Stimulated activated CD8-positive, alpha-beta memory T cell treated with anti-CD3 and anti-CD28 coated beads, Interleukin-4, amount 100 ng/mL, for 24 hours (primary cell): Measurements from ENCODE around the gene GRB7.
"Not testable (repeated sequence)": the region's sequence is repeated elsewhere in the genome, so short reads cannot be mapped to it uniquely, and the experiment has no call there.

Experiments
- DNase-seq: peaks from one replicate; pipeline ENCODE4 v3.0.0-alpha.2; 2020; ENCODE audit warnings: low read depth

GRB7 gene

DNA sequence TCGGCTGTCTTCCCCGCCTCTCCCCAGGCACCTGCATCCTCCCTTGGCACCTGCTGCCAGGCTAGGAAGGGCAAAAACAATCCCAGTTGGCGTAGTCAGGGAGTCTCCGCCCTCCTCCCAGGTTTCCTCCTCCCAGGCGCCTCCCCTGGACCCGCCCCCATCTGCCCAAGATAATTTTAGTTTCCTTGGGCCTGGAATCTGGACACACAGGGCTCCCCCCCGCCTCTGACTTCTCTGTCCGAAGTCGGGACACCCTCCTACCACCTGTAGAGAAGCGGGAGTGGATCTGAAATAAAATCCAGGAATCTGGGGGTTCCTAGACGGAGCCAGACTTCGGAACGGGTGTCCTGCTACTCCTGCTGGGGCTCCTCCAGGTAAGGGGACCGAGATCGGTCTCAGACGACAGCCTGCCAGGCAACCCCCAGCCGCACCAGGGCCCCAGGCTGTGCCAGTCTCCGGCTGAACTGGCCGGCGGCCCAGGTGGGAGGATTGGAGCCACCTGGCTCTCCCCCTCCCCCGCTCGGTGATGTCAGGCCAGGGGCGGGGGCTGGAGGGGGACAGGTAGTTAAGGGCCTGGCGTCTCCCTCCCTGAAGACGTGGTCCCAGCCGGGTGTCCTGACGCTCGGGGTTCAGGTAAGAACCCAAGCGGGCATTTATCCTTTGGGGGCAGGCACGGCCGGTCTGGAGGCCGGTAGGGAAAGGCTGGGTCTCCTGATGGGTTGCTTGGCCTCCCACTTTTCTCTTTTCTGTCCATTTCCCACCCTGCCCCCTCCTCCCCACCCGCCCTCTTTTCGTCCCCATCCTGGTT is at the start of gene GRB7:
Gene GRB7, plus strand, starts transcription at position 179 of the 808 bp plus-strand sequence. CDS start 4,364 bp downstream, outside the sequence.
- DNase-seq, result no peak

DNA sequence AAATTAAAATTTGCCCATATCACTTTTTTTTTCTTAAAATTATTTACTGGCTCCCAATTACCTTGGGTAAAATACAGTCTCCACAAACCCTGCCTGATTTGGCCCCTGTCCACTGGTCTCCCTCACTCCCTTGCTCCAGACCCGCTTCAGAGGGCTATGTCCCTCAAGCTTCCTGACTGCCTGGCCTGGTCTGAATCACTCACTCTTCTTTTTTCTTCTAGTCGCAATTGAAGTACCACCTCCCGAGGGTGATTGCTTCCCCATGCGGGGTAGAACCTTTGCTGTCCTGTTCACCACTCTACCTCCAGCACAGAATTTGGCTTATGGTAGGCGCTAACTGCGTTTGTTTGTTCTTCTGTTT is 49.3 kb upstream of the GRB7 start:
- DNase-seq, result no peak

DNA sequence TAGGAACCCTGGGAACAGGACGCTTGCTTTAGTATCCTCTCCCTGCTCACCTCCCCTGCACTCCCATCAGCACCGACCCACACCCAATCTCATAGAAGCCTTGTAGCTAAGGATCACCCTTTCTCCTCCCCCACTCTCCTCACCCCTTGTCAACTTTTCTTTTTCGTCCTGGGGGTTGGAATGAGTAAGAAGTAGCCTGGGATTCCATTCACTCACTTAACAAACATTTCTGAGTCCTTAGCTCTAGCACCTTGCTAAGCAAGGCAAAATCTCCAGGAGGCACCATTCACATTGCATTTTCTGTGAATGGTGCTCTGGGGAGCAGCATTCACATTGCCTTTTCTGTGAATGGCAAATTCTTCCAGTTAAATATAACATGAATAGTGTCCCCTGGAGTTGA is 48.8 kb upstream of the GRB7 start:
- DNase-seq, result no peak

DNA sequence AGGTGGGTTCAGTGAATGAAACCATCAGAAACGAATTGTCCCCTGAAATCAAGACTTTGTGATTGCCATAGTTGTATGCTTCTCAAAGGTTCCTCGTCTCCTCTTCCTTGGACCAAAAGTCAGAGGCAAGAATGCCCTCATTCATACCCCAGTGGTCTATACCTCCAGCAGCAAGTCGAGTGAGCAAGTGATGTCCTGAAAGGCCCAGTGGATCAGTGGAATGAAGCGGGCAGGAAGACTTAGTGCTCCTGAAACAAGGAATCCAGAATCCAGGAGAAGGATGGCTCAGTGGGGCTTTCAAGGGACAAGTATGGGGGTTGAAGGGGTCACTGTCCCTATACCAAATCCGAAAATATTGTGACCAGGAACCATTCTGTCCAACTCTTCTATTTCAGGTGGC is 43.1 kb upstream of the GRB7 start:
- DNase-seq, result no peak

DNA sequence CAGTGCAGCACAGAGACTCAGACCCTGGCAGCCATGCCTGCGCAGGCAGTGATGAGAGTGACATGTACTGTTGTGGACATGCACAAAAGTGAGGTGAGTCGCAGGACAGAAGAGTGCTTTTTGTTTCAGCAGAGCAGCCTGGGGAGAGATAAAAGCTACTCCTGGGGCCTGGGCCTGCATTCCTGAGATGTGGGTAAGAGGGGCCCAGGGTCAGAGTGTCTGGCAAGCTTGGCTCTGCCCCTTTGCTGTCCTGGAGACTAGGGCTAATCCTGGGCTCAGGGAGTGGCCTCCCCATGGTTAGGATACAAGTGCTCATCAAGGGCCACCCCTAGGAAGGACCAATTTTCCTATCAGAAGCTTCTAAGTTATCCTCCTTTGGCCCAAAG is 42.7 kb upstream of the GRB7 start:
- DNase-seq, result no peak

DNA sequence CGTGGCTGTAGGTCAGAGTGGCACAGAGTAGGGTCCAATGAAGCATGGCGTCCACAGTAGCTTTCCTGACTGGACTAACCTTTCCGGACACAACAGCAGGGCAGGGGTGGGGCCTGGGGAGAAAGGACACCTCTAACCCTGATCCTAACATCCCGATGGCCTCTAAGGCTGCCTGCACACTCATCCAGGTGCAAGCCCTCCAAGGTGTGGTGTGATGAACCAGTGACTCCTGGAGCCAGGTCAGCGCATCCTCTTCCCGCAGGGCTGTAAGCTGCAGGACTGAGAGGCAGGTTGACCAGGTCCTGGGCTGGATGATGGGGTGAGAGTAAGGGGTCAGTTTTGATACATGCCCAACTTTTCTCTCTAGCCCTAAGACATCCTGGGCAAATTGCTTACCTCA is 41.0 kb upstream of the GRB7 start:
- no peak for DNase-seq

DNA sequence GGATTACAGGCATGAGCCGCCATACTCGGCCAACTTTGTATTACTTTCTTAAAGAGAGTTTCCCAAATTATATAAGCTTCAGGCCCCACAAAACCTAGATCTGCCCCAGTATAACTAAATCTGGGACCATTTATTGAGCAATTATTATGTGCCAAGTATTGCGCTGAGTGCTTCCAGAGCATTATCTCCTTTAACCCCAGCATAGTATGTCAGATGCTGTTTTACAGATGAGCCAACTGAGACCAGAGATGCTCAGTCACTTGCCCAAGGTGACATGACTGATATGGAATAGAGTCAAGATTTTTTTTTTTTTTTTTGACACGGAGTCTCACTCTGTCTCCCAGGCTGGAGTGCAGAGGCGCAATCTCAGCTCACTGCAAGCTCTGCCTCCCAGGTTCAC is 39.8 kb upstream of the GRB7 start:
- DNase-seq, result no peak

DNA sequence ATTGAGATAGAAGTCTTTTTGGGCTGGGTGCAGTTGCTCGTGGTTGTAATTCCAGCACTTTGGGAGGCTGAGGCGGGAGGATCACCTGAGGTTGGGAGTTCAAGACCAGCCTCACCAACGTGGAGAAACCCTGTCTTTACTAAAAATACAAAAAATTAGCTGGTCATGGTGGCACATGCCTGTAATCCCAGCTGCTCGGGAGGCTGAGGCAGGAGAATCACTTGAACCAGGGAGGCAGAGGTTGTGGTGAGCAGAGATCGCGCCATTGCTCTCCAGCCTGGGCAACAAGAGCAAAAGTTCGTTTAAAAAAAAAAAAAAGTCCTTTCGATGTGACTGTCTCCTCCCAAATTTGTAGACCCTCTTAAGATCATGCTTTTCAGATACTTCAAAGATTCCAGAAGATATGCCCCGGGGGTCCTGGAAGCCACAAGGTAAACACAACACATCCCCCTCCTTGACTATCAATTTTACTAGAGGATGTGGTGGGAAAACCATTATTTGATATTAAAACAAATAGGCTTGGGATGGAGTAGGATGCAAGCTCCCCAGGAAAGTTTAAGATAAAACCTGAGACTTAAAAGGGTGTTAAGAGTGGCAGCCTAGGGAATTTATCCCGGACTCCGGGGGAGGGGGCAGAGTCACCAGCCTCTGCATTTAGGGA is 38.5 kb upstream of the GRB7 start:
- not testable (repeated sequence) for DNase-seq

DNA sequence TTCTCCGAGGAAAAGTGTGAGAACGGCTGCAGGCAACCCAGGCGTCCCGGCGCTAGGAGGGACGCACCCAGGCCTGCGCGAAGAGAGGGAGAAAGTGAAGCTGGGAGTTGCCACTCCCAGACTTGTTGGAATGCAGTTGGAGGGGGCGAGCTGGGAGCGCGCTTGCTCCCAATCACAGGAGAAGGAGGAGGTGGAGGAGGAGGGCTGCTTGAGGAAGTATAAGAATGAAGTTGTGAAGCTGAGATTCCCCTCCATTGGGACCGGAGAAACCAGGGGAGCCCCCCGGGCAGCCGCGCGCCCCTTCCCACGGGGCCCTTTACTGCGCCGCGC is 38.0 kb upstream of the GRB7 start, which contains the start of gene ERBB2:
Gene ERBB2, plus strand, starts transcription at position 247 of the 330 bp plus-strand sequence. CDS start 175 bp downstream, outside the sequence.
- DNase-seq, result no peak

DNA sequence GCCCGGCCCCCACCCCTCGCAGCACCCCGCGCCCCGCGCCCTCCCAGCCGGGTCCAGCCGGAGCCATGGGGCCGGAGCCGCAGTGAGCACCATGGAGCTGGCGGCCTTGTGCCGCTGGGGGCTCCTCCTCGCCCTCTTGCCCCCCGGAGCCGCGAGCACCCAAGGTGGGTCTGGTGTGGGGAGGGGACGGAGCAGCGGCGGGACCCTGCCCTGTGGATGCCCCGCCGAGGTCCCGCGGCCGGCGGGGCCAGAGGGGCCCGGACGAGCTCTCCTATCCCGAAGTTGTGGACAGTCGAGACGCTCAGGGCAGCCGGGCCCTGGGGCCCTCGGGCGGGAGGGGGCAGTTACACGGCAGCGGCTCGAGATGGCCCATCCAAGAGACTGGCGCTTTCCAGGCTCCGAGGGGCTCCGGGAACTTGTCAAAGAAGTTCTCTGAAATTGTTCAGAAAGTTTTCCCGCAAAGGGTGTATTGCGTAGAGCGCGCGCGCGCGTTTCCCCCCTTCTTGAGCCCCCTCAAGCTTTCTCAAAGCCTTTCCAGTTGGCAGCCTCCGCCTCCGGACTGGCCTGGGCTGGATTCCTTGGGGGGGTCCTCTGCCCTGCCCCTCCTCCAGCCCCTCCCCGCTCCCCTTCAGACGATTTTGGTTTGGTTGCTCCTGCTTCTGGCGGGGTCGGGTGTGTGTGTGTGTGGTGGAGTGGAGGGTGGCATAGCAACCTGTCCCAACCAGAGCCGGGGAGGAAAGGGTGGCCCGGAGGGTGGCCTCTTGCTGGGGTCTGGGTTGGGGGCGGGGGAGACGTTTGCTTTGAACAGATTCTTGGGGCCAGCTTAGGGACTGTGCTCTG is 37.4 kb upstream of the GRB7 start:
- no peak for DNase-seq

DNA sequence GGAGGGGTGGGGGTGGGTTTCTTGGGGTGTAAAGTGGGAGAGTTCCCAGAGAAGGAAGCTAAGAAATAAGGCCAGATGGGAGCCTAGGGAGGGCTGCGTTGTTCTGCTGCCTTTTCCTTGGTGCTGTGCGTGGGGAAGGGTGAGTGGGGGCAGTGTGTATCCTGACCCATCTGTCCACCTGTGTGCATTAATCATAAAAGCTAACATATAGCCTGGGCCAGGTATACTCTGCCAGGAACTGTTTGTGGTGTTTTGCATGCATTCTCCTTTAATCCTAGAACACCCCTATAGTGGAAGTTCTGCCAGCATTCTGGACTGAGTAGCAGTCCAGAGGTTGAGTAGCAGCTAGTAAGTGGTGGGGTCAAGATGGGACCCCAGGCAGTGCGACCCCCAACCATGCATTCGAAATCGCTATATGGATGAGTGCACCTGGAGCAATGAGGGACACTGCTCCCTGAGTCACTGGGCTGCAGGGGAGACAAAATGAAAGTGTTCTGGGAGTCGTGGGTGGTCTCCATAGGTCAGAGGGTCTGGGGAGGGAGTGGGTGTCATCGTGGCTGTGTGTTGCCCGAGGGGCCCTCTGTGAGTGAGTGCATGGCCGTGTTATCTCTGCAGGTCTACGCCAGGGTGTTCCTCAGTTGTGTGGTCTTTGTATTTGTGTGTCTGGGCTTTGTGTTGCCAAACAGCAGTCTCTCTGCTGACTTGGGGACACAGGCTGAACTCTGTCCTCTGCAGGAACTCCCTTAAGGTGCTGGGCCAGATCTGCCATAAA is 36.5 kb upstream of the GRB7 start:
- DNase-seq, result no peak

DNA sequence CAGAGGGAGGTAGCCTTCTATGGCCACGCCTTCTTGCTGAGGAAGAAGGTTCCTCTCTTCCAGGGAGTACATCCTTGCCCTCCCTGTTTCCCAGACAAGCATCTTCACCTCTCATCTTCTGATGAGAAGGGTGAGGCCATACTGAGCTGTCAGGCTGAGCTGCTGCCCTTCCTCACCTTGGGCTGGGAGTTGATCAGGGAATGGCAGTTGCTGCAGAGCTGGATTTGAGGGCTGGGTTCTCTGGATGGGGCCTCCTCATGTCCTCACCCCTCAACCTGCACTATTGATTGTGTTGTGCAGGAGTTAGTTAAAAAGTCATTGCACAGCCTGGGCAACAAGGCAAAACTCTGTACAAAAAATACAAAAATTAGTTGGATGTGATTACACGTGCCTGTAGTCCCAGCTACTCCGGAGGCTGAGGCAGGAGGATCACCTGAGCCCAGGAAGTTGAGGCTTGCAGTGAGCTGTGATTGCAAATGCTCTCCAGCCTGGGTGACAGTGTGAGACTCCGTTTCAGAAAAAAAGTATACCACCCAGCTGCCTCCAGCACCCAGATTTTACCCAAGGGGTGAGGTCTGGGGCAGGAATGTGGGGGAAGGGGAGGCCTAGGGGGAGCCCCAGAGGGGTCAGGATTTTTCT is 35.8 kb upstream of the GRB7 start:
- no peak for DNase-seq

DNA sequence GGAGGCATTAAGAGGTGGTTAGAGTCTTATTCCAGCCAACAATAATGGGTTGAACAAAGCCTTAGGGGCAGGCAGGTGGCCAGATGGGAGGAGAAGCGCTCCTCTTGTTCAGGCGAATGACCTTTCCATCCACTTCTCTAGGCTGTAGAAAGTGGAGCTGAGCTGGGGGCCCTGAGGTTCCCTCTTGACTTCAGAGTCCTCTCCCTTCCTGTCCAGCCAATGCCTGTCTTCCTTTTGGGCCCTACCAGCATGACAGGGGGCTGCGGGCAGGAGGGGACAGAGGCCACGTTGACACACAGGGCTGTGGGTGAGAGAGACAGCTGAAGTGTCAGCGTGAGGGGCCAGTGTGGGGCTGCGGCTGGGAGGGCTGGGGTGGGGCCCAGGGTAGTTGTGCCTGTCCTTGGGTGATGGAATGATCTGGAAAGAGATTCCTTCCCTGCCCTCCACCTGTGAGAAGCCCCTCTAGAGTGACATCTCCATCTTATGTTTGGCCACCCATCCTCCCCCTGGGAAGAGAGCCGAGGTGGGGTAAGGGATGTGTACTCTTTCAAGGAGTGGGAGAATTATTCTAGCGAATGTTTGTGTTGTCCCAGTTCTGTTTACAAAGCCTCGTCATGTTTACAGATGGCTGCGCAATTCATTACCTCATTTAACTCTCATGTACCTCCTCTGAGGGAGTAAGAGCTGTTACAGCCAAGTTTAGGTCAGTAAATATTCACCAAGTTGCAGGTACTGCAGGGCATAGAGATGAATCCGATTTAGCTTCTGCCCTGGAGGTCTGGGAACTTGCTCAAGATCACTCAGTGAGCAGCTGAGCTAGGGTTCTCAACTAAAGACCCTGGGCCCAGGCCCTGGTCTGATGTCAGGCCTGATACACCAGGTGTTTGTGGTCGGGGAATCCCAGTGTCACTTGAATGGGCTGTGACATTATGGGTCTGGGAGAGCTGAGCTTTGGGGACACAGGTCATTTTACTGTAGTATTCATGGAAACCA is 34.5 kb upstream of the GRB7 start:
- no peak for DNase-seq

DNA sequence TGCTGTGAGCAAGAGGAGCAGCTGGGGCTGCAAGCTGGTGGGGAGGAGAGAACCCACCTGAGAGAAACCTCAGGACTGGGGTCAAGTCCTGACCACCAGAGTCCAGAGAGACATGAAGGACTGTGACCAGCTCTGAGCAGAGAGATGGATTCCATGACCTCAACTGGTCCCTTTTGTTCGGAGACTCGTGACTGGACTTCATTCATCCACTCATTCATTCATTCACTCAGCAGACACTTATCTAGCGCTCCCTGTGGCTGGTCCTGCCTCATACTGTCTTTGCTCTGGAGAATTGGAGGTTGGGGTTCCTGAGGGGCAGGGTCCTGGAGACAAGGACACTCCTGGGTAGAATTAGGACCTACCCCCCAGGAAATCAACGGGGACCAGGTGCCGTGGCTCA is 33.8 kb upstream of the GRB7 start:
- no peak for DNase-seq

DNA sequence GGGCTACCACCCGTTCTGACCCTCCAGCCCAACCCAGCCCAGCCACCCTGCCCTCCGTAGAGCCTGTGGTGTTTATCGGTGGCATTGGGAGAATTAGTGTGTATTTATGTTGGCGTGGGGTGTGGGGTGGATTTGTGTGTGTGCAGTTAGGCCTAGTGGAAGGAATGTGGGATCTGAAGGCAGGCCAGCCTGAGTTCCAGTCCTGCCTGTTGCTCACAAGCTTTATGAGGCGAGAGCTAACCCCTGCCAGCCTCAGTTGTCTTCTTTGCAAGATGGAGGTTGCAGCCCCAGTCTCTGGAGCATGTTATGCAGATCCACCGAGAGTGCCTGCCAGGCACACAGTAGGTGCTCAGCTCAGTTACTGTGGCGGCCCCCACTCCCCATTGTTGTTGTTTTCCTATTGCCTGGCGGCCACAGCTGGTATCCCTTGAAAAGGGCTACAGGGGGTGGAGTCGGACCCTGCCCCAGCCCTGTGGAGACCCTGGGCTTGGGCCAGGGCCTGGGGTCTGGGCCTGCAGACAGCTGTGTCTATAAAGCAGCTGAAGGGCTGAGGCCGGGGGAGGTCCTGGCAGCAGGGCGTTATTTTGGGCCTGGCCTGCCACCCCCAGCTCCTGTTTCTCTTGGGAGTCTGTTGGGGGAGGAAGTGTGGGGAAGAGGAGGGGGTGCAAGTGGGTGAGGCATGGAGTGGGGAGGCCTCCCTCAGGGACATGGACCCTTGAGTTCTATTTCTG is 32.8 kb upstream of the GRB7 start:
- no peak for DNase-seq

DNA sequence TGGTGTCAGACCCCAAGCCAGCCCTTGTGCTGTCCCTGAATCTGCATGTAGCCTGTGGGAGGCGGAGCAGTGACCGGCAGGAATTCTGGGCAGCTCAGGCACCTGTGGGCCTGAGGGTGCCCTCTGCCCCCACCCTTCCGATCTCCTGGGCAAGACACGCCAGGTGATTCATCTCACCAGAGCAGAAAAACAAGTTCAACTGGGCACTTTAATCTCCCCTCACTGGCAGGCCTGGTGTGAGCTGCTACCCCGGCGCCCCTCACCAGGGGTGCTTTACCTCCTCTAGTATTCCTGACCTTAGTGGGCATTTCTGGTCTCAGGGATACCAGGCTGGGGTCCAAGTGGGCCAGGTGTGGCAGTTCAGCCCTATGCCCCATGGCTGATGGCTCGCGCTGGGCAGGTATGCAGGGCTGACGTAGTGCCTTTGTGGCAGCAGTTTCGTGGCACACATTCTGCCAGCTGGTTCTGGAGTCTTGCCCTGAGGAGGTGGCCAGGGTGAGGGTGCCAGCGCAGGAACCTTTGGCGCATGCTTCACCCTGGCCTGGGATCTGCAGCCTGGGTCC is 31.9 kb upstream of the GRB7 start:
- no peak for DNase-seq

DNA sequence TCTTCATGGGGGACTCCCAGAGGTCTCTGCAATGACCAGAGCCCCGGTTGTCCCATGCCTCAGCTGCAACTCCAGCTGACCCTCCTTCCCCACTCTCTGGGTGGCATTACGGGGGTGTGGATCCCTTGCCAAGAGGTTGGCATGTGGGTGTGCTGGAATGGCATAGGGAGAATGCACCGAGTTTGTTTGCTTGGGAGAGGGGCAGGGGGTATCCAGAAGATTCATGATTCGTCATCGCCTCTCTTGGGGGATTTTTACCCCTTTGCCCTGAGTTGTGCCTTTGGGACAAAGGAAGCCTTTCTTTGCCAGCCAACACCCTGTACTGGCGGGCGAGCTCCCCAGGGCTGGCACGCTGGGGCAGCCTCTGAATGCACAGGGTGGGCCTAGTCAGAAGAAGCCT is 31.4 kb upstream of the GRB7 start:
- no peak for DNase-seq

DNA sequence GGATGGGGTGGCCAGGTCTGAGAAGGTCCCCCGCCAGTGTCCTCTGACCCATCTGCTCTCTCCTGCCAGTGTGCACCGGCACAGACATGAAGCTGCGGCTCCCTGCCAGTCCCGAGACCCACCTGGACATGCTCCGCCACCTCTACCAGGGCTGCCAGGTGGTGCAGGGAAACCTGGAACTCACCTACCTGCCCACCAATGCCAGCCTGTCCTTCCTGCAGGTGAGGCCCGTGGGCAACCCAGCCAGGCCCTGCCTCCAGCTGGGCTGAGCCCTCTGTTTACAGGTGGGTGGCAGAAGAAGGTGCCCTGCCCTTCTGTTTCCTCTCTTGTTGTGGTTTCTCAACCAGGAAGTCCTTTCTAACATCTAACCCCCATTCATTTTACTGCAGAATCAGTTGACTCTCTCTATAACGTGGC is 30.8 kb upstream of the GRB7 start:
- DNase-seq, result no peak

DNA sequence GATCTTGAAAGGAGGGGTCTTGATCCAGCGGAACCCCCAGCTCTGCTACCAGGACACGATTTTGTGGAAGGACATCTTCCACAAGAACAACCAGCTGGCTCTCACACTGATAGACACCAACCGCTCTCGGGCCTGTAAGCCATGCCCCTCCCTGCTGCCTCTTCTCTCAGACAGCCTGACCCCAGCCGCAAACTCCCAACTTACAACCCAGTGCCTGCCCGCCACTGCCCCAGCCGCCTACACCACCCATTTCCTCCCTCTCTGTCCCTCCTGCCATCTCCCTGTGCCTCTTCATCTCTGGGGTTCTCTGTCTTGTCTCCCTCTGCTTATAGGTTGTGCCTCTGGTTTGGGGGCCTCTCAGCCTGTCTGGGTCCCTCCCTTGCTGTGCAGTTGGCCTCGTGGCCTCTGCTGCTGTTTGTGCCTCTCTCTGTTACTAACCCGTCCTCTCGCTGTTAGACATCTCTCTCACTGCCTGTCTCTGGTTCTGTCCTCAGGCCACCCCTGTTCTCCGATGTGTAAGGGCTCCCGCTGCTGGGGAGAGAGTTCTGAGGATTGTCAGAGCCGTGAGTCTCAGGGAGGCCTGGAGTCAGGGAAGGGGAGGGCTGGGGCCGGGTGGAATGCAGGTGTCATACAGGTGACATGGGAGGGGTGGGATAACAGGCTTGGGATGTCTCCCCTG is 28.3 kb upstream of the GRB7 start:
- DNase-seq, result no peak
